HG03139 (cell line): ENCODE data around the gene FBLN2.
"Not testable (repeated sequence)": the region's sequence is repeated elsewhere in the genome, so short reads cannot be mapped to it uniquely, and the experiment has no call there.

ENCODE experiments used
- ATAC-seq: cut with Tn5 transposase; IDR thresholded peaks from one replicate; pipeline ENCODE4 v1.9.1; 2021; ENCODE audit not compliant: unreplicated experiment

FBLN2 gene

GRCh38 chr3:13548696-13549622, at the start of gene FBLN2:
FBLN2 (plus strand) TSS chr3:13549125; CDS start chr3:13570356, 21,231 bp downstream.
- ATAC-seq, result no peak

GRCh38 chr3:13499246-13499645, 49.7 kb upstream of the FBLN2 start:
- not testable (repeated sequence) for ATAC-seq

GRCh38 chr3:13500133-13500885, 48.6 kb upstream of the FBLN2 start:
- no peak for ATAC-seq

GRCh38 chr3:13501056-13501455, 47.9 kb upstream of the FBLN2 start:
- ATAC-seq, result no peak

DNA sequence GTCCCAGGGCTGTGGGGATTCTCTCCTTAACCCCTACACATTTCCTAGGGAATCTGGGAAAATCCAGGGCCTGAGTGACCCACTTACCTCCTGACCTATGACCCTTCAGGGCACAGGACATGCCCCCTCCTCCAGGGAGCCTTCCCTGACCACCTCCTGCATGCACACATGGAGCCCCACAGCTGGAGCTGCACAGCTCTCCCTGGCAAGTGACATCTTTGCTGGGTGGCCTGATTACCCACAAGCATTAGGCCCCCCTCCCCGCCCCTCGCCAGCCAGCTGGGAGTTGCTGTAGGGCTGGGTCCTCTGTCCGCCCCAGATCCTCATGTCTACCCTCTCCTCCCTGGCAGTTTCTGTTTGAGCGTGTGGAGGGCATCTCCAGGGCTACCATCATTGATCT, 47.4 kb upstream of the FBLN2 start:
- no peak for ATAC-seq

- ATAC-seq, result no peak
Measured at GRCh38 chr3:13501958-13502790, 46.8 kb upstream of the FBLN2 start.

GRCh38 chr3:13502791-13503060, 46.2 kb upstream of the FBLN2 start:
- no peak for ATAC-seq

GRCh38 chr3:13504161-13504831, 44.6 kb upstream of the FBLN2 start:
- ATAC-seq, result no peak

- no peak for ATAC-seq
Measured at GRCh38 chr3:13505147-13506130, 43.5 kb upstream of the FBLN2 start.

- ATAC-seq, result no peak
Measured at GRCh38 chr3:13506239-13506638, 42.7 kb upstream of the FBLN2 start.

DNA sequence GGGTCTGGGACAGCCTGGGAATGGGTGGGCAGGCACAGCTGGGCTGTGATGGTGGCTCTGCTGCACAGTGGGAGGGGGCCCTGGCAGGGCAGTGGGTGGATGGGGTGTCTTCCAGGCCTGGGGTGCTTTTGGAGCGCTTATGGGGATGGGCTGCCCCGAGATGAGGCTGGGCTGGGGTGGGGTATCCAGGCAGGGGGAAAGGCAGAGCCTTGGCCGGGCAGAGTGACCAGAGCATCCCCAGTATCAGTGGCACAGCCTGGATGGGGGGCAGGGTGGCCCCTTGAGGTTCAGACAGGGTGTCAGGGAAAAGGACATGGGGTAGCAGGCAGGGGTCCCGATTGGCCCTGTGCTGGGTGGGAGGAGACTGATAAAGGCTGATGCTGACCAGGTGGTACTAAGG, 42.2 kb upstream of the FBLN2 start:
- ATAC-seq, result no peak

- ATAC-seq, result no peak
Measured at GRCh38 chr3:13507247-13507569, 41.7 kb upstream of the FBLN2 start.

GRCh38 chr3:13507570-13508339, 41.2 kb upstream of the FBLN2 start:
- no peak for ATAC-seq

DNA sequence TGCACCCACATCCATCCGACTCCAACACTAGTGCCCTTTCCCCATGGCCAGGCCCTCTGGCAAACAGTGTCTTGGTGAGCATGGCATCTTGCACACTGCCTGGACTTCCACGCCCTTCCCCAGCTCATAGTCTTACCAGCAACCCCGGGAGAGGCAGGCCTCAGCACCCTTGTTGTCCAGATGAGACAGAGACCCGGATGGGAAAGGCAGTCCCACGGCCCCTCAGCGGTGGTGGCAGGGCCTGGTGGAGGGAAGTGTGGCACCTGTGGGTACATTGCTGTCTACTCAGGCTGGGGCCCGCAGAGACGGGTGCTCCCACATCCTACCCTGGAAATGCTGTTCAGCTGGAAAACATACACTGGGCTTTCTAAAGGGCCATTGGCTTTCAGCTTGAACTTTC, 40.4 kb upstream of the FBLN2 start:
- no peak for ATAC-seq

- no peak for ATAC-seq
Measured at GRCh38 chr3:13509059-13509815, 39.7 kb upstream of the FBLN2 start.

GRCh38 chr3:13509816-13510192, 39.1 kb upstream of the FBLN2 start:
- no peak for ATAC-seq

- no peak for ATAC-seq
Measured at GRCh38 chr3:13512451-13512850, 36.5 kb upstream of the FBLN2 start.
